Activated T-cell treated with anti-CD3 and anti-CD28 coated beads, Interleukin-2, amount 50 U/mL, for 1 hour (primary cell): ENCODE data around the gene PPP2R1B.

ENCODE experiments used
- DNase-seq: peaks from one replicate; pipeline ENCODE4 v3.0.0-alpha.2; 2020

Gene PPP2R1B

DNA sequence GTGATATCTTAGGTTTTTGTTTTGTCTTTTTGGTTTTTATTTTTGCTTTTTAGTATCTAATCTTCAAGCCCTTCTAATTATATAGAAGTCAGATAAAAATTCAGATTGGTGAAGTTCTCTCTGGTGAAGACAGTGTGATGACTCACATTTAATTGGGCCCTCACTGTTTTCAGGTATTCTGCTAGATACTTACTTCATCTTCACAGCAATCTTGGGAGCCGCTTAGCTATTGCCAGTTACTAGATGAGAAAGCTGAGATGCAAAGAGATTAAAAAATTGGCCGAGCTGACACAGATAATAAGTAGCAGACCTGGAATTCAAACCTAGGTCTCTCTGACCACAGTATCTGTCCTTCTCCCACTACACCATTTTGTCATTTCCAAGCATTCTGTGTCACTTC lies 75.0 kb downstream of the PPP2R1B start:
- DNase-seq, result no peak

DNA sequence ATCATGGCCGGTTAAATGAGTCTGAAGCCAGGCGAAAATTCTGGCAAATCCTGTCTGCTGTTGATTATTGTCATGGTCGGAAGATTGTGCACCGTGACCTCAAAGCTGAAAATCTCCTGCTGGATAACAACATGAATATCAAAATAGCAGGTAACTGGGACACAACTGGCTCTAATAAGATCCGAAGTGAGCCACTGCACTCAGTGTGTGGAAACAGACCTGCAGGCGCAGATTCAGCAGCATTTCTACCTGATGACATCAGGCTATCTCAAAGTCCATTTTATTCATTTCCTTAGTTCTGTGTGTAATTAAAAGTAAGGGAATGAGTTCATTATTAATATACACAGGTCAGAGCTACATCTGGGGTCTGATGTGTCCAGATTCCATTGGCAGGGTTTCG lies 78.2 kb downstream of the PPP2R1B start:
- DNase-seq, result no peak

DNA sequence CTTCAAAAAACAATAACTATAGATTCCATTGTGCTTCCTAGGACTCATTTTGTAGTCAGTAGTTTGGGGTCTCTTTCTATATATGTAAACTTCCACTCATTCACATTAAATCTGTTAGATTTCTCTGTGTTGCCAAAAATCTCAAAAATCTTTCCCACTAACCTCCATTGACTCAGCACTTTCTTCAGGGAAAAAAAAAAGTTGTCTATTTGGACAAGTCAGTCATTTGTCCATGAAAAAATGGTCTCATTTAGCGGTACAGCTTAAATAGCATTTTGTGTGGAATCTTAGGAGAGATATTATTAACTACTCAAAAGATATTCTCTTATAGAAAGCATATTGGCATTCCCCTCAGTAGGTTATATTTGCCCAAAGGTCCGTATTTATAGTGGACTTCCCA lies 81.9 kb downstream of the PPP2R1B start:
- no peak for DNase-seq

DNA sequence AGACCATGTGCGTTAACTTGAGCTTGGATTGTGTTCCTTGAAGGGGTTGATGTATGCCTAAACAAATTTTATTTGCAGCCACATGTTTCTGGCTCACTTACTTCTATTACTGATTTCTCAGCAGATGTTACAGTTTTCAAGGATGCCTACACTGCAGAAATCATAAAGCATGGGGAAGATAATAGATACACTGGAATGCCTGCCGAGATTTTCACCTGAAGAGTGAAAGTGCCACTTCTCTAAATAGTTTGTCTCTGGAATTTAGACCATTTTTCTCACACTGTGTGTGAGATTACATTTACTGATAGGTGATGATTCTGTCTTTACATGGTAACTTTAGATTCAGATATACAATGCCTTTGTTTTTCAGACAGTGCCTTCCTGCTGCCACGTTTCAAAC lies 82.4 kb downstream of the PPP2R1B start:
- no peak for DNase-seq

DNA sequence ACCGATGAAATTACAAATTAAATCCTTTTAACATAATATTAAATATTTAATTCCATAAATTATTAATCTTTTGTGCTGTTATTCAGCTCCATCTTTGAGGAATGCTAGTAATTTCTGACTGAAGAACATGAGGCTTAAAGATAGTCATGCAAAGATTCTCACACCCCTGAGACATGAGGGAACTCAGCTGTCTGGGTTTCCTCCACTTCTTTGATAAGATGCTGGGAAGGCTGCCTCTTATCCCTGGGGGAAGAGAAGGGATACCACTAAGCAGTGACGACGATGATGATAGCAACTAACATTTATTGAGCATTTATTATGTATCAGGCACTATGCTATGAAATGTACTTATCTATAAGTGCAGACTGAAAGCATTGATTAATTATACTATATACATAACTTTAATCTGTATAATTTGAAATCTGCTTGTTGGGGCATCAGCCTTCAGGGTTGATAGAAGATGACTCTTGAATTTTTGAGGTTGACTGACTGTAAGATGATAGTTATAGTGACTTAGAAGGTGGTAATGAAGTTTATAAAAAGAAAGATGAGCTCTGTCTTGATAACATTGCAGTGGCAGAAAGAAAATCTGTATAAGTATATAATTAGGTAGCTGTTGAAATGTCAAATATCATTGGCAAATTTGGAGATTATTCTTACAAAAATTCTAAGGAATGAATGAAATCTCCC lies 85.6 kb downstream of the PPP2R1B start:
- DNase-seq, result no peak
